ENCODE measurements around the gene BEX1. TPM values are rescaled to one million over a fixed set of nuclear protein-coding genes. Genes with fewer than 3 reads are reported as not detected.

The BEX1 gene
- total RNA-seq, 1 experiment from 2014 or later = not detected

DNA sequence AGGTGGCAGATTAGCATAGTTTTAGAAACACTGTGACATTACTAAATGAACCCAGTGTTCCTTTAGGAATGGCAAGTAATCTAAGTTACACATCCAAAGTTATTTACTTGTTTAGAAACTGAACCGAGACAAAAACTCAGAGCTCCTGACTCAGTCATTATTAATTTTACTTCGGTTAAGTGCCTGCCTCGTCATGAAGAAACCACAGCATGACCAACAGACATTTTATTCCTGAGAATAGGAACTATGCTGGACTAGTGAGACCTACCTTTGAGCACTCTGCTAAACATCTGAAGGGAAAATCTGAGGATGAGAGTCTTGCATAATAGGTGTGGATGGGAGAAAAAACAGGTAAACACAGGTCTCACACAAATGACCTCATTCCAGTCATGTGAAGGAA is 2.5 kb downstream of the BEX1 start:
- Histone ChIP-seq H3K9me2 (ENCODE audit: insufficient read depth) (no peaks in the 10 kb centered on the region), H3K4me1 (replicated peaks; ENCODE audit: insufficient read depth) (no peaks in the 10 kb centered on the region), H3F3A (ENCODE audit: insufficient read depth, low read depth) (no peaks in the 10 kb centered on the region), H3K27ac (no peak overlapping the region), H3K79me2 (ENCODE audit: low read depth) (no peaks in the 10 kb centered on the region), H4K20me1 (ENCODE audit: insufficient read depth) (no peaks in the 10 kb centered on the region), H3K27me3 (ENCODE audit: insufficient read depth, low read depth) (peaks cover 7% of the 10 kb centered on the region; the same call in 1 of the 2 replicates), H3K9me3 (ENCODE audit: insufficient read depth, low read depth) (no peaks in the 10 kb centered on the region), H2AFZ (no peak overlapping the region), H3K4me3 (no peak overlapping the region), H3K4me2 (no peak overlapping the region), H3K36me3 (ENCODE audit: low read depth) (no peaks in the 10 kb centered on the region)
- intact Hi-C loops (cut with micrococcal nuclease; ENCODE audit: unreplicated experiment) = loop anchor here (2.0 kb wide), 1 partner anchor 73 kb away; no protein-coding TSS in a partner anchor
- CTCF ChIA-PET = no interaction called here
- POLR2A ChIA-PET (ENCODE audit: unreplicated experiment) = no interaction called here
- BruUV-seq (replicated peaks) = no TSS peak
- TF ChIP-seq CTCF (conservative IDR thresholded peaks at IDR 0.05) (no peak), EZH2 (IDR thresholded peaks at IDR 0.05; ENCODE audit: low read depth) (no peak)
- DNase-seq = no peak

GRCh38 chrX:103056902-103057301 is 7.1 kb downstream of the BEX1 start:
- BruUV-seq (replicated peaks) = no TSS peak
- Histone ChIP-seq H3K4me1 (replicated peaks; ENCODE audit: insufficient read depth) (no peaks in the 10 kb centered on the region), H3K4me3 (no peak overlapping the region), H3K27me3 (ENCODE audit: insufficient read depth, low read depth) (peaks cover 5% of the 10 kb centered on the region; the same call in 1 of the 2 replicates), H4K20me1 (ENCODE audit: insufficient read depth) (no peaks in the 10 kb centered on the region), H2AFZ (no peak overlapping the region), H3K27ac (no peak overlapping the region), H3K79me2 (ENCODE audit: low read depth) (no peaks in the 10 kb centered on the region), H3K9me2 (ENCODE audit: insufficient read depth) (no peaks in the 10 kb centered on the region), H3K9me3 (ENCODE audit: insufficient read depth, low read depth) (no peaks in the 10 kb centered on the region), H3K36me3 (ENCODE audit: low read depth) (no peaks in the 10 kb centered on the region), H3F3A (ENCODE audit: insufficient read depth, low read depth) (no peaks in the 10 kb centered on the region), H3K4me2 (no peak overlapping the region)
- no peak for DNase-seq
- no peak for TF ChIP-seq EZH2 (IDR thresholded peaks at IDR 0.05; ENCODE audit: low read depth)
- TF ChIP-seq CTCF (conservative IDR thresholded peaks at IDR 0.05) = no peak
- ChIA-PET POLR2A (ENCODE audit: unreplicated experiment) (no interaction called here), CTCF (no interaction called here)
- intact Hi-C loops (cut with micrococcal nuclease; ENCODE audit: unreplicated experiment) = no loop called here

DNA sequence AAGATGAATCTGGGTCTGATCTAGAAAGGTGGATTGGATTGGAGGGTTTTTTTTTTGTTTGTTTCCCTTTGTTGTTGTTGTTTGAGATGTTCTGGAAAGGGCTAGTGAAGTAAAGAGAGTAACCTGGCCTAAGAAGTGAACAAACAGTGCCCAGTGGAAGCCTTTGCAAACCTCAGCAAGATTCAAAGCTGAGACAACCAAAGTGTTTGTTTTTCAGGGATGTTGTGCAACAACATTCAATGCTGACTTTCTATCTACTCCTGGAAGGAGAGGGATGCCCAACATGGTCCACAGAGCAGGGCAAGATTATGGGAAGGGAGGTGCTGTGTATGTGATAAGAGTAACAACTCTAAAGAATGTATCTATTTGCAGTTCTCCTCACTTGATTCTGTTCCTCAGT is 11.3 kb downstream of the BEX1 start:
- no peaks in the 10 kb centered on the region for H3K79me2 ChIP-seq (ENCODE audit: low read depth)
- H3K27ac ChIP-seq = no peak overlapping the region
- H2AFZ ChIP-seq = no peak overlapping the region
- peaks cover 9% of the 10 kb centered on the region; the same call in 1 of the 2 replicates for H3K27me3 ChIP-seq (ENCODE audit: insufficient read depth, low read depth)
- H3F3A ChIP-seq (ENCODE audit: insufficient read depth, low read depth) = no peaks in the 10 kb centered on the region
- no peaks in the 10 kb centered on the region for H3K36me3 ChIP-seq (ENCODE audit: low read depth)
- TF ChIP-seq EZH2 (IDR thresholded peaks at IDR 0.05; ENCODE audit: low read depth) (no peak), CTCF (conservative IDR thresholded peaks at IDR 0.05) (no peak)
- ChIA-PET POLR2A (ENCODE audit: unreplicated experiment) (no interaction called here), CTCF (no interaction called here)
- H4K20me1 ChIP-seq (ENCODE audit: insufficient read depth) = no peaks in the 10 kb centered on the region
- intact Hi-C loops (cut with micrococcal nuclease; ENCODE audit: unreplicated experiment) = no loop called here
- no peaks in the 10 kb centered on the region for H3K9me3 ChIP-seq (ENCODE audit: insufficient read depth, low read depth)
- H3K9me2 ChIP-seq (ENCODE audit: insufficient read depth) = no peaks in the 10 kb centered on the region
- H3K4me3 ChIP-seq = no peak overlapping the region
- H3K4me1 ChIP-seq (replicated peaks; ENCODE audit: insufficient read depth) = no peaks in the 10 kb centered on the region
- no TSS peak for BruUV-seq (replicated peaks)
- no peak overlapping the region for H3K4me2 ChIP-seq
- DNase-seq = no peak

All from PC-9 (cell line).